ENCODE measurements around the gene CCL27.

DNA sequence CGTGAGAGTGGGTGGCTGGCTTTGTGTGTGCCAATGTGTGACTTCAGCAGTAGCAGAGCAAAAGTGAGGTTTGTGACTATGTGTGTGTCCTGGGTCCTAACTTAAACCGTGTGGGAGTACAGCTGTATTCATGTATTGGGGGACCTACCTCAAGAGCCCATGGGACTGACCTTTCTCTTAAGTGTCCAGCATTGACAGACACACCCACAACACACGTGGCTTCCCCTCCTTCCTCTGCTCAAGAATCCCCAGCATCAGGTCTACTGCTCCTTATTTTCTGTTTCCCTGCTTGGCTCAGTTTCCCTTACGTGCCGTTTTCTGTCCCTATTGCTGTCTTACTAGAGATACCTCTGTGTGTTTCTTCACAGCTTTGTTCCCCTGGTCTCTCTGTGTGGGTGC, 9.9 kb downstream of the CCL27 start:
- TF ChIP-seq POLR2AphosphoS5 (IDR thresholded peaks at IDR 0.05) (no peak), POLR2A (IDR thresholded peaks at IDR 0.05; ENCODE audit: low read depth) (no peak)
- TF ChIP-seq, protein P1, sequence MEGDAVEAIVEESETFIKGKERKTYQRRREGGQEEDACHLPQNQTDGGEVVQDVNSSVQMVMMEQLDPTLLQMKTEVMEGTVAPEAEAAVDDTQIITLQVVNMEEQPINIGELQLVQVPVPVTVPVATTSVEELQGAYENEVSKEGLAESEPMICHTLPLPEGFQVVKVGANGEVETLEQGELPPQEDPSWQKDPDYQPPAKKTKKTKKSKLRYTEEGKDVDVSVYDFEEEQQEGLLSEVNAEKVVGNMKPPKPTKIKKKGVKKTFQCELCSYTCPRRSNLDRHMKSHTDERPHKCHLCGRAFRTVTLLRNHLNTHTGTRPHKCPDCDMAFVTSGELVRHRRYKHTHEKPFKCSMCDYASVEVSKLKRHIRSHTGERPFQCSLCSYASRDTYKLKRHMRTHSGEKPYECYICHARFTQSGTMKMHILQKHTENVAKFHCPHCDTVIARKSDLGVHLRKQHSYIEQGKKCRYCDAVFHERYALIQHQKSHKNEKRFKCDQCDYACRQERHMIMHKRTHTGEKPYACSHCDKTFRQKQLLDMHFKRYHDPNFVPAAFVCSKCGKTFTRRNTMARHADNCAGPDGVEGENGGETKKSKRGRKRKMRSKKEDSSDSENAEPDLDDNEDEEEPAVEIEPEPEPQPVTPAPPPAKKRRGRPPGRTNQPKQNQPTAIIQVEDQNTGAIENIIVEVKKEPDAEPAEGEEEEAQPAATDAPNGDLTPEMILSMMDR (IDR thresholded peaks at IDR 0.05), result no peak
